Stimulated activated CD8-positive, alpha-beta memory T cell treated with anti-CD3 and anti-CD28 coated beads, Interleukin-12 subunit alpha, Interleukin-12 subunit beta, amount 100 ng/mL, for 1 hour (primary cell): ENCODE measurements around the gene BATF2.
"Not testable (repeated sequence)": the region's sequence is repeated elsewhere in the genome, so short reads cannot be mapped to it uniquely, and the experiment has no call there.

Experiments
- DNase-seq: peaks from one replicate; pipeline ENCODE4 v3.0.0-alpha.2; 2020; ENCODE audit warnings: low read depth

Gene BATF2

GRCh38 chr11:64996710-64997380 is at the start of gene BATF2:
Gene BATF2, minus strand, starts transcription at chr11:64996971. Its CDS starts 57 bp downstream, at chr11:64996914.
- DNase-seq = no peak

DNA sequence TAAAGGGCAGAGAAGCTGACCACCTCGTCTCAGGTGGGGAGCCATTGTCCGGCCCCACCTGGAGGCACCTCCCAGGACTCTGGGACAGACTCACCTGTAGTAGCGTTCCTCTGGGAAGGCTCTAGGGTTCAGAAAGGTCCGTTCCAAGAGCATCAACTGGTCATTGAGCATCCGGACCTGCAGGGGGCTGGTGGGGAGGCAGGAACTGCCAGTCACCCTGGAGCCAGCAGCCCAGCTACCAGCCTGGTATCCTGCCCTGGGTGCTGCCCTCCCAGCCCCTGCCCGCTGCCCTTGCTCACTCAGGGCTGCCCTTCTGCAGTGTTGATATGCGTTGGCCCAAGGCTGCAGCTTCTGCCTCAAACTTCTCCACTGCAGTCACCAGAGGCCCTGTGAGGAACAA is 49.0 kb upstream of the BATF2 start:
- no peak for DNase-seq

- no peak for DNase-seq
Measured at GRCh38 chr11:65045061-65045460, 48.3 kb upstream of the BATF2 start.

DNA sequence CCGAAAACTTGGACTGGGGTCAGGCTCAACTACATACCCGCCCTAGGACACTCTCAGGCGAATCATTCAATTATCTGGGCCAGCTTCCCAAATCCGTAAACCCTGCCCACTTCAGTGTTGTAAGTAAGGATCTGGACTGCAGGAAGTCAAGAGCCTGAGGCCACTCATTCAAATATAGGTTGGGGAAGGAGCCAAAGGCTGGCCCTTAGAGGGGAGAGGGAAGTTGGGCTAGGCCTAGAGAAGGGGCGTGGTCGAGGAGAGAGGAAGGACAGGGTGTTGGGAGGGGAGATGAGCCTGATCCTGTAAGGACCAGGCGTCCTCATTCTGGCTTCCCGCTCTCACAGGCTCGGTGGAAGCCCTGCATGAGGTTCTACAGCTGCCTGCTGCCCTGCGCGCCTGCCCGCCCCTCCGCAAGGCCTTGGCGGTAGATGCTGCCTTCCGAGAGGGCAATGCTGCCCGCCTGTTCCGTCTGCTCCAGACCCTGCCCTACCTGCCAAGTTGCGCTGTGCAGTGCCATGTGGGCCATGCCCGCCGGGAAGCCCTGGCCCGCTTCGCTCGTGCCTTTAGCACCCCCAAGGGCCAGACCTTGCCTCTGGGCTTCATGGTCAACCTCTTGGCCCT is 47.2 kb upstream of the BATF2 start:
- no peak for DNase-seq

- no peak for DNase-seq
Measured at GRCh38 chr11:65042891-65043290, 46.1 kb upstream of the BATF2 start.

- DNase-seq = peak; percentile 72
Measured at GRCh38 chr11:65040847-65041622, 44.3 kb upstream of the BATF2 start, which contains the start of gene SAC3D1. Gene SAC3D1, plus strand, starts transcription at chr11:65041210. Its CDS starts 83 bp downstream, at chr11:65041293.

GRCh38 chr11:65040520-65040846 is 43.7 kb upstream of the BATF2 start:
- DNase-seq = no peak

DNA sequence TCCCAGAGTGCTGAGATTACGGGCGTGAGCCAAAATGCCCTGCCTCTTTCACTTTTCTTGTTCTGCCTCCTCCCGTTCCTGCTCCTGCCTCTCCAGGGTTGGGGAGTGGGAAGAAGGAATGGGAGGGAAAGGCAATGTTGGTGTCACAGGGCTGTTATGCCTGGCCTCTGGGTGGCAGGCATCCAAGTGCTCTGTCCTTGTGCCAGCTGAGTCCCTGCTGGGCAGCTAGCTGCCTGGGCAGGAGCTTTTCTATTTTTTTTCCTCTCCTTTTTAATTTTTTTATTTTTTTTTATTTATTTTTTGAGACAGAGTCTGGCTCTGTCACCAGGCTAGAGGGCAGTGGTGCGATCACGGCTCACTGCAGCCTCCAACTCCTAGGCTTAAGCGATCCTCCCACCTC is 40.2 kb upstream of the BATF2 start:
- DNase-seq = no peak

DNA sequence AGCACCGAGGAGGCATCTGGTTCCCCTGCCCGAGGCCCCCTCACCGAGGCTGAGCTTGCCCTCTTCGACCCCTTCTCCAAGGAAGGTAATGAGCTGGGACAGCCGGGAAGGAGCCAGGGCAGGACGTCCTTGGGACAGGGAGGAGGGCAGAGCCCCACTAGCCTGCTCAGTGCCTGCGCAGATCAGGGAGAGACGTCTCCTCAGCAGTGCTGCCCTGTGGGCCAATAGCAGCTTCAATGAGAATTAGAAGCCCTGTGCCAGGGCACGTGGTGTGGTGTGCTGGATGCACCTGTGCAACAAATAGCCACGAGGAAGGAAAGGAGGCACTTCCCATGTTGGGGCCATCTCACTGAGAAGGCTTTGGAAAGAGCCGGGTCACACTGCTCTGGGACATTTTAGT is 38.8 kb upstream of the BATF2 start:
- no peak for DNase-seq

DNA sequence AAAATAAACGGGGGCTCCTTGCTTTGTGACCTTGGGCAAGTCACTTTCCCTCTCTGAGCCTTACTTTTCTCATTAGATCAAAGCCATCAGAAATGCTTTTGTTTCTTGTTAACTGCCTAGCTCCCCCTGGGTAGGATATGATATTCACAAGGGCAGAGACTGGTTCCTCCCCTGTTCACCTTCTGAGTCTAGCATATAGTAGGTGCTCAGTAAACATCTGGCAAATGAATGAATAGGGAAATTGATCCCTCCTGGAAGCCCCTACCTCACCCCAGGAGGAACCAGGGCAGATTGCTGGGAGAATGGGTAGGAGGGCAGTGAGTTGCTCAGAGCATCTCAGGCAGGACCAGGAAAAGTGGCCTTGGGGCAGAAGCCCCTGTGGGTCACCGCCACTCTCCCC is 37.7 kb upstream of the BATF2 start:
- no peak for DNase-seq

GRCh38 chr11:65032216-65032615 is 35.4 kb upstream of the BATF2 start:
- DNase-seq = no peak

GRCh38 chr11:65027213-65028067 is 30.7 kb upstream of the BATF2 start, which contains the start of gene SNX15:
Gene SNX15, plus strand, starts transcription at chr11:65027439. Its CDS starts 99 bp downstream, at chr11:65027538.
- peak; percentile 84 for DNase-seq

- no peak for DNase-seq
Measured at GRCh38 chr11:65026810-65027209, 30.0 kb upstream of the BATF2 start.

- DNase-seq = not testable (repeated sequence)
Measured at GRCh38 chr11:65023502-65023901, 26.7 kb upstream of the BATF2 start.

- DNase-seq = no peak
Measured at GRCh38 chr11:65021509-65021908, 24.7 kb upstream of the BATF2 start.

DNA sequence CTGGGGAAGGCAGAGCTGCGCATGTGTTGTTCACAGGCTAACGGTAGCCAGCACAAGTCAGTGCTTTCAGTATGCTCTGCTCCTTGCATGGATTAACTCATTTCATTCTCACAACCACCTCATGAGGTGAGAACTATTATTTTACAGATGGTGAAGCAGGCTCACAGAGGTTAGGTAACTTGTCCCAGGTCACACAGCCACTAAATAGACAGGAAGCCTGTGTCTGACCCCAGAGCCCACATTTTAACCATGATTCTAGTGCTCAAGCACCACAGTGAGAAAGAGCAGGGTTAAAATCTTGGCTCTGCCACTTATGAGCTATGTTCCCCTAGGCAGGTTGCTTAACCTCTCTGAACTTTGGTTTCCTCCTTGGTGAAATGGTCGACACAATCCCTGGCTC is 24.2 kb upstream of the BATF2 start:
- DNase-seq = no peak

DNA sequence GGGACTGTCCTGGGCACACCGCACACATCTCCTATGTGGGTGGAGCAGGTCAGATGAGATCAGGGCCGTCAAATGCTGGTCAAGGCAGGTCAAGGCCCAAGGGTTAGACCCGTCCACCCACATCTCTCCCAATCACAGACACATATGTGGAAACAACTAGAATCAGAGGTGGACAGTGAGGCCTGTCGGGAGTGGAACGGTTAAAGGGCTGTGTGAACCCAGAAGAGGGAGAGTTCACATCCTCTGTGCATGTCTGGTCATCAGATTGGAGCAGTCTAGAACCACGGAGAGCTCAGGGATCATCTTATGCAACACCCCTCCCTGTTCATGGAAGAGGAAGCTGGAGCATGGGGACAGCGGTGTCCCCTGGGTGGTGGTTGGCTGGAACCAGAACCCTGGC is 23.1 kb upstream of the BATF2 start:
- DNase-seq = no peak

DNA sequence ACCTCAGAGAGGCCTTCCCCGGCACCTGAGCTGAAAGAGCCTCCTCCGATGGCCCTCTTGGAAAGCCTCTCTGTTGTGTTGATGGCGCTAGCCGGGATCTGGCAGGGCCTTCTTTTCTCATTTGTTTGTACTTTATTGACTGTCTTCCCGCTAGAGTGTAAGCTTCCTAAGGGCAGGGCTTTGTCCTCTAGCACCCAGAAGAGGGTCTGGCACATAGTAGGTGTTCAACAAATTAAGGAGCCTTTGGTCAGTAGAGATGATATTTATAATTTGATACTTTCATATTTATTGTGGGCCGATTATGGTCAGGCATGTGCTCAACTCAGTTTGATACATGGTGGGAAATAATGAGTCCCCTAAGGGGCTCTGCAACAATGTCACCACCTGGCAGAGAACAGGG is 21.2 kb upstream of the BATF2 start:
- DNase-seq = no peak

DNA sequence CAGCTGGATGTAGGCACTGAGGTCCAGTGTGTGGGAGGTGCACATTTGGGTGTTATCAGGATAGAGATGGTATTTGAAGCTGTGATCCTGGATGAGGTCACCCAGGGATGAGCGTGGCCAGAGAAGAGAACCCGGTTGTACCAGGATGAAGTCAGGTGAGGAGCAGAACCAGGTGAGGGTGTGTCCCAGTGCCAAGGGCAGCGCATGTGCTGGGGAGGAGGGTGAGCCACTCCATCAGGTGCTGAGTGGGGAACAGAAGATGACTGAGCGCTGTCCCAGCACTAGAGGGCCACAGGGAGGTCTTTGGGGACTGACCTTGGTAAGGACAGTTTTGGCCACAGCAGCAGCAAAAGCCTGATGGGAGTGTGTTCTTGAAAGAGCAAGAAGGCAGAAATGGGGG is 19.9 kb upstream of the BATF2 start:
- DNase-seq = no peak

- no peak for DNase-seq
Measured at GRCh38 chr11:65014726-65015227, 18.0 kb upstream of the BATF2 start.

GRCh38 chr11:65013888-65014725 is 17.3 kb upstream of the BATF2 start, which contains the start of gene ARL2:
Gene ARL2, plus strand, starts transcription at chr11:65014160. Its CDS starts 48 bp downstream, at chr11:65014208.
- peak; percentile 73 for DNase-seq
